IMR-90 (cell line): ENCODE results near the gene RAP1GAP. TPM values are rescaled to one million over a fixed set of nuclear protein-coding genes. Genes with fewer than 3 reads are reported as not detected.

Source experiments
- ATAC-seq: fragments of 200-7000 bp; cut with Tn5 transposase; 2 replicates; pipeline ENCODE4 v1.9.1; 2020; ENCODE audit warnings: low read depth, mild to moderate bottlenecking, moderate library complexity
- BruUV-seq: library from RNA; stranded (reverse); fragments of 400-500 nt; replicated peaks from 2 replicates; lab custom pipeline; 2021; lab: Mats Ljungman, UMichigan
- CTCF ChIA-PET: fragments of 300-600 bp; formaldehyde crosslinking; extraction: SDS; loops from one replicate; lab custom pipeline; 2021; ENCODE audit warnings: antibody characterized with exemption; lab: Yijun Ruan, JAX
- POLR2A ChIA-PET: fragments of 300-600 bp; sonication (Branson Sonifier 250); formaldehyde crosslinking; loops from one replicate; lab custom pipeline; 2022; ENCODE audit warnings: antibody characterized with exemption; ENCODE audit not compliant: unreplicated experiment; lab: Charles Lee
- DNase-seq: peaks from one replicate; pipeline ENCODE4 v3.0.0; 2013
- H2AFZ ChIP-seq: replicated peaks from 2 replicates; pipeline ENCODE3; 2013; ENCODE audit warnings: low read length, mild to moderate bottlenecking; ENCODE audit not compliant: poor library complexity
- H2AK5ac ChIP-seq: 2 replicates; pipeline ENCODE4 v1.6.1; 2013; ENCODE audit warnings: low read depth, low read length, inconsistent platforms
- H2AK9ac ChIP-seq: replicated peaks from 2 replicates; pipeline ENCODE3; 2013; ENCODE audit warnings: mild to moderate bottlenecking, low read depth, low read length, moderate library complexity; ENCODE audit not compliant: poor library complexity
- H2BK120ac ChIP-seq: 2 replicates; pipeline ENCODE4 v1.6.1; 2013; ENCODE audit warnings: low read depth, low read length, inconsistent platforms
- H2BK15ac ChIP-seq: 3 replicates; pipeline ENCODE4 v1.6.1; 2013; ENCODE audit warnings: low read depth, low read length, inconsistent platforms
- H2BK20ac ChIP-seq: 2 replicates; pipeline ENCODE4 v1.6.1; 2013; ENCODE audit warnings: low read depth, mild to moderate bottlenecking, inconsistent platforms, low read length, moderate library complexity
- H2BK5ac ChIP-seq: 2 replicates; pipeline ENCODE4 v1.6.1; 2013; ENCODE audit warnings: mild to moderate bottlenecking, low read depth, low read length, inconsistent platforms; ENCODE audit not compliant: poor library complexity, severe bottlenecking
- H3K14ac ChIP-seq: replicated peaks from 2 replicates; pipeline ENCODE4 v1.6.1; 2013; ENCODE audit warnings: low read depth, low read length, inconsistent platforms
- H3K18ac ChIP-seq: 2 replicates; pipeline ENCODE4 v1.6.1; 2013; ENCODE audit warnings: low read depth, low read length, control low read depth
- H3K23ac ChIP-seq: 2 replicates; pipeline ENCODE4 v1.6.1; 2013; ENCODE audit warnings: low read depth, low read length, inconsistent platforms
- H3K27ac ChIP-seq: 2 replicates; pipeline ENCODE4 v1.5.1; 2013; ENCODE audit warnings: mild to moderate bottlenecking, control low read depth, low read length; ENCODE audit not compliant: insufficient read depth
- H3K27me3 ChIP-seq: 2 replicates; pipeline ENCODE4 v1.6.1; 2013; ENCODE audit warnings: low read length; ENCODE audit not compliant: control insufficient read depth, insufficient read depth
- H3K36me3 ChIP-seq: 2 replicates; pipeline ENCODE4 v1.6.1; 2013; ENCODE audit warnings: low read length, mixed read lengths; ENCODE audit not compliant: control insufficient read depth, insufficient read depth
- H3K4ac ChIP-seq: 2 replicates; pipeline ENCODE4 v1.6.1; 2013; ENCODE audit warnings: low read depth, low read length, inconsistent platforms
- H3K4me1 ChIP-seq: 2 replicates; pipeline ENCODE4 v1.6.1; 2013; ENCODE audit warnings: low read length, mixed read lengths; ENCODE audit not compliant: control insufficient read depth, insufficient read depth
- H3K4me2 ChIP-seq: 2 replicates; pipeline ENCODE4 v1.6.1; 2013; ENCODE audit warnings: low read depth, mild to moderate bottlenecking, control low read depth, low read length, moderate library complexity
- H3K4me3 ChIP-seq: 2 replicates; pipeline ENCODE4 v1.5.1; 2013; ENCODE audit warnings: low read depth, mild to moderate bottlenecking, control low read depth, low read length, moderate library complexity; ENCODE audit not compliant: insufficient read depth
- H3K56ac ChIP-seq: 2 replicates; pipeline ENCODE4 v1.6.1; 2013; ENCODE audit warnings: low read length, inconsistent platforms; ENCODE audit not compliant: insufficient read depth; ENCODE audit errors: extremely low read depth
- H3K79me1 ChIP-seq, 2 experiments: 2 replicates each; pipeline ENCODE4 v1.6.1; 2013; ENCODE audit warnings: low read length in 2 of 2, inconsistent platforms in 1 of 2, low read depth in 1 of 2
- H3K9ac ChIP-seq: 2 replicates; pipeline ENCODE4 v1.6.1; 2013; ENCODE audit warnings: low read depth, low read length, control low read depth
- H3K9me1 ChIP-seq: 2 replicates; pipeline ENCODE4 v1.6.1; 2013; ENCODE audit warnings: low read length, inconsistent platforms; ENCODE audit not compliant: insufficient read depth
- H3K9me3 ChIP-seq: 2 replicates; pipeline ENCODE4 v1.6.1; 2013; ENCODE audit warnings: low read length; ENCODE audit not compliant: control insufficient read depth, insufficient read depth
- H4K20me1 ChIP-seq: 2 replicates; pipeline ENCODE4 v1.6.1; 2013; ENCODE audit warnings: low read length, inconsistent platforms; ENCODE audit not compliant: insufficient read depth
- H4K5ac ChIP-seq: 2 replicates; pipeline ENCODE4 v1.6.1; 2013; ENCODE audit warnings: mild to moderate bottlenecking, low read depth, low read length, control low read depth
- H4K8ac ChIP-seq, 2 experiments: 2 replicates each; pipeline ENCODE4 v1.6.1; 2013; ENCODE audit warnings: low read depth in 2 of 2, low read length in 2 of 2, control low read depth in 1 of 2, inconsistent platforms in 1 of 2
- H4K91ac ChIP-seq: 2 replicates; pipeline ENCODE4 v1.6.1; 2013; ENCODE audit warnings: low read depth, low read length, inconsistent platforms; ENCODE audit not compliant: insufficient read depth
- BHLHE40 ChIP-seq: fragments of 150-350 bp; IDR thresholded peaks from 2 replicates; pipeline ENCODE4 v1.6.1; 2016; ENCODE audit warnings: mild to moderate bottlenecking, low read depth, low read length
- CEBPB ChIP-seq: IDR thresholded peaks from 2 replicates; pipeline ENCODE4 v1.6.1; 2012; ENCODE audit warnings: low read depth, low read length, improper control_type of control experiment
- CHD1 ChIP-seq: IDR thresholded peaks from 2 replicates; pipeline ENCODE4 v1.6.1; 2012; ENCODE audit warnings: low read depth, low read length, improper control_type of control experiment
- FOS ChIP-seq: fragments of 150-350 bp; IDR thresholded peaks from 2 replicates; pipeline ENCODE4 v1.6.1; 2016; ENCODE audit warnings: low read depth, low read length
- MAFK ChIP-seq: IDR thresholded peaks from 2 replicates; pipeline ENCODE4 v1.6.1; 2012; ENCODE audit warnings: low read depth, low read length, improper control_type of control experiment
- NFE2L2 ChIP-seq: fragments of 150-350 bp; IDR thresholded peaks from 2 replicates; pipeline ENCODE4 v1.6.1; 2016; ENCODE audit warnings: low read depth, mild to moderate bottlenecking, low read length
- RAD21 ChIP-seq: IDR thresholded peaks from 2 replicates; pipeline ENCODE4 v1.6.1; 2012; ENCODE audit warnings: low read length, improper control_type of control experiment
- SMC3 ChIP-seq: fragments of 150-350 bp; IDR thresholded peaks from 2 replicates; pipeline ENCODE4 v1.6.1; 2016; ENCODE audit warnings: low read depth, mild to moderate bottlenecking, antibody characterized with exemption, low read length, moderate library complexity
- USF2 ChIP-seq: fragments of 150-350 bp; IDR thresholded peaks from 2 replicates; pipeline ENCODE4 v1.6.1; 2017; ENCODE audit warnings: mild to moderate bottlenecking, antibody characterized with exemption, low read length, low read depth
- WGBS, 2 experiments: methylation state at CpG; one replicate each; pipeline versions ENCODE4 v1.1.5 to v1.1.7; 2013; ENCODE audit warnings: missing lambda C conversion rate in 2 of 2; ENCODE audit not compliant: insufficient read length in 1 of 2; ENCODE audit errors: extremely low coverage in 2 of 2; 5-methylcytosine and 5-hydroxymethylcytosine counted together
- dilution Hi-C: fragments of 300-500 bp; cut with HindIII; formaldehyde crosslinking; loops from one replicate; pipeline ENCODE4 v1.14.3; 2018; ENCODE audit warnings: low sequenced_read_pairs; ENCODE audit not compliant: unreplicated experiment
- in situ Hi-C: fragments of 300-500 bp; cut with MboI; formaldehyde crosslinking; loops from 3 replicates; pipeline ENCODE4 v1.14.3; 2019; ENCODE audit warnings: low sequenced_read_pairs, inconsistent platforms, mixed read lengths
- intact Hi-C: fragments of 100-400 bp; cut with micrococcal nuclease; formaldehyde crosslinking; loops from 2 replicates; pipeline ENCODE4 v1.10.0; 2022
- polyA plus RNA-seq, 3 experiments: library from polyadenylated mRNA; depleted of rRNA; stranded (reverse); fragments of >200 nt; gene quantifications; 2 replicates each; pipeline ENCODE4 v1.2.3, GENCODE V29; 2012; ENCODE audit warnings: low replicate concordance in 1 of 3
- total RNA-seq: library from RNA; depleted of rRNA; stranded (reverse); fragments of >200 nt; gene quantifications from 2 replicates; pipeline ENCODE4 v1.2.3, GENCODE V29; 2012
- TF ChIP-seq, protein P1 (sequence below): fragments of 150-350 bp; IDR thresholded peaks from 2 replicates; pipeline ENCODE4 v1.6.1; 2016; ENCODE audit warnings: low read depth, mild to moderate bottlenecking, low read length, moderate library complexity, borderline replicate concordance

The RAP1GAP gene
- total and polyA plus RNA-seq, 2 of the 4 experiments (the other 2 are of a cell fraction): under 0.01 to 0.10 TPM

DNA sequence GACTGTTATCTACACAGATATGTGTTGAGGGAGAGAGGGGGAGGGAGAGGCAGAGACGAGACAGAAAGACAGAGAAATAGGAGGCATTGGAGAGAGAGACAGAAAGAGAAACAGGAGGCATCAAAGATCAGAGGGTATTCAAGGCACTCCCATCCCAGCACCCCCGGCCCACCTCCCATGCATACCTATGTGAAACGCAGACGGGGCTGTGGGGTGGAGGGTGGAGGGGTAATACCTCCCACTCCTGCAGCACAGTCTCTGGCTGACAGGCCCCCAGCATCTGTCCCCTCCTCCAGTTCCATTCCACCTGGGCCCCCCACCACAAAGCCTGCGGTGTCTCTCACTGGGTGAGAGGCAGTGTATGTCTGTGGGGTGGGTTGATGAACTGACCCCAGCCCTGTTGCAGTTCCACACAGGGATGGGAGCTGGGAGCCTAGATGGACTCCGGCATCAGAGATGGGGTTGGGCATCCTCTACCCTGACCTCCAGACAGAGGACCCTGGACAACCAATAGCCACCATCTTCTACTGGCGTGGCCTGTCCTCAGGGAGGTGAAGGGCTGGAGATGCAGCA lies 49.7 kb downstream of the RAP1GAP start:
- BruUV-seq: no TSS peak
- Histone ChIP-seq H3K4me3 (no peak overlapping the region), H3K18ac (no peak overlapping the region), H2AFZ (no peak overlapping the region), H3K9me3 (no peaks in the 10 kb centered on the region), H3K4me2 (no peak overlapping the region), H2AK9ac (no peak overlapping the region), H3K9ac (no peak overlapping the region), H4K20me1 (no peaks in the 10 kb centered on the region; the same call in 1 of the 2 replicates), H3K4me1 (no peaks in the 10 kb centered on the region; the same call in 1 of the 2 replicates), H3K36me3 (no peaks in the 10 kb centered on the region), H2BK5ac (no peak overlapping the region), H4K91ac (no peak overlapping the region), H2BK15ac (no peak overlapping the region), H2BK120ac (no peak overlapping the region), H3K9me1 (0 out of 2 replicates have a peak, but pooled peaks cover 3% of the 10 kb centered on the region), H2AK5ac (no peak overlapping the region), H3K23ac (no peak overlapping the region), H3K4ac (no peak overlapping the region), H4K5ac (no peak overlapping the region), H3K79me1 (no peaks in the 10 kb centered on the region), H3K14ac (no peak overlapping the region), H4K8ac (no peak overlapping the region), H3K56ac (no peak overlapping the region), H3K27me3 (peaks cover 77% of the 10 kb centered on the region), H3K27ac (no peak overlapping the region), H2BK20ac (no peak overlapping the region)
- TF ChIP-seq NFE2L2: no peak
- TF ChIP-seq FOS: no peak
- TF ChIP-seq, protein P1, sequence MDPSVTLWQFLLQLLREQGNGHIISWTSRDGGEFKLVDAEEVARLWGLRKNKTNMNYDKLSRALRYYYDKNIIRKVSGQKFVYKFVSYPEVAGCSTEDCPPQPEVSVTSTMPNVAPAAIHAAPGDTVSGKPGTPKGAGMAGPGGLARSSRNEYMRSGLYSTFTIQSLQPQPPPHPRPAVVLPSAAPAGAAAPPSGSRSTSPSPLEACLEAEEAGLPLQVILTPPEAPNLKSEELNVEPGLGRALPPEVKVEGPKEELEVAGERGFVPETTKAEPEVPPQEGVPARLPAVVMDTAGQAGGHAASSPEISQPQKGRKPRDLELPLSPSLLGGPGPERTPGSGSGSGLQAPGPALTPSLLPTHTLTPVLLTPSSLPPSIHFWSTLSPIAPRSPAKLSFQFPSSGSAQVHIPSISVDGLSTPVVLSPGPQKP: no peak
- TF ChIP-seq MAFK: no peak
- no peak for TF ChIP-seq CHD1
- no peak for TF ChIP-seq RAD21
- no peak for TF ChIP-seq USF2
- no peak for TF ChIP-seq CEBPB
- TF ChIP-seq BHLHE40: no peak
- TF ChIP-seq SMC3: no peak
- ChIA-PET CTCF (no interaction called here), POLR2A (no interaction called here)
- DNase-seq: no peak
- dilution Hi-C loops: no loop called here
- ATAC-seq: no peak
- intact Hi-C loops: no loop called here
- no CpG with 5 or more reads among the region's 7 CpGs for WGBS, 2 experiments
- in situ Hi-C loops: no loop called here
